ENCODE results near the gene VAV3. TPM values are rescaled to one million over a fixed set of nuclear protein-coding genes. Genes with fewer than 3 reads are reported as not detected.

VAV3 gene
- total and polyA plus RNA-seq, 12 donors = 0.72 to 3.4 (median 1.9) TPM

DNA sequence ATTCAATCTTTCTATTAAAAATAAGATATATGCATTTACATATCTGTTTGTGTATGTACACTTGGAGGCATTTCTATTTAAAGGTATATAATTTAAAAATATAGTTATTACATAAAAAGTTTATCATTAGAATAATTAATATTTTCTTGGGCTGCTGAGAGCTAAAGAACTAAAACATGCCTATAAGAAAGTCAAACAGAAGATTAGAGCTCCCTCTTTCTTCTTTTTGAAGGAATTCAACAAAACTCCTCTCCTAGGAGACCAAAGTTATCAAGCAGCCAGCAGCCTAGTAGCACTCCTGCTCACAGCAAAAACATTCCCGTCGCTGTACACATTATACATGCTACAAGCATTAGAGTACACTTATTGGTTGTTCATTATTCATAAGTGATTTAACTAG lies 216.4 kb downstream of the VAV3 start:
- Histone ChIP-seq H3K36me3 (peaks cover 0 to 19% (median 0%) of the 10 kb centered on the region in 9 donors), H3K9me3 (no peaks in the 10 kb centered on the region), H3K27ac (no peak overlapping the region), H3K4me1 (no peaks in the 10 kb centered on the region), H3K27me3 (no peaks in the 10 kb centered on the region), H3K4me3 (no peak overlapping the region)
- 50 to 51% methylated on average over 2 of the region's 2 CpGs for WGBS, 2 donors
- intact Hi-C loops (cut with DNase I) = loop anchor here in 2 of 10 donors (5.0 to 10.0 kb wide), 2 partner anchors 314 to 316 kb away; no protein-coding TSS in a partner anchor
- TF ChIP-seq, protein P1, sequence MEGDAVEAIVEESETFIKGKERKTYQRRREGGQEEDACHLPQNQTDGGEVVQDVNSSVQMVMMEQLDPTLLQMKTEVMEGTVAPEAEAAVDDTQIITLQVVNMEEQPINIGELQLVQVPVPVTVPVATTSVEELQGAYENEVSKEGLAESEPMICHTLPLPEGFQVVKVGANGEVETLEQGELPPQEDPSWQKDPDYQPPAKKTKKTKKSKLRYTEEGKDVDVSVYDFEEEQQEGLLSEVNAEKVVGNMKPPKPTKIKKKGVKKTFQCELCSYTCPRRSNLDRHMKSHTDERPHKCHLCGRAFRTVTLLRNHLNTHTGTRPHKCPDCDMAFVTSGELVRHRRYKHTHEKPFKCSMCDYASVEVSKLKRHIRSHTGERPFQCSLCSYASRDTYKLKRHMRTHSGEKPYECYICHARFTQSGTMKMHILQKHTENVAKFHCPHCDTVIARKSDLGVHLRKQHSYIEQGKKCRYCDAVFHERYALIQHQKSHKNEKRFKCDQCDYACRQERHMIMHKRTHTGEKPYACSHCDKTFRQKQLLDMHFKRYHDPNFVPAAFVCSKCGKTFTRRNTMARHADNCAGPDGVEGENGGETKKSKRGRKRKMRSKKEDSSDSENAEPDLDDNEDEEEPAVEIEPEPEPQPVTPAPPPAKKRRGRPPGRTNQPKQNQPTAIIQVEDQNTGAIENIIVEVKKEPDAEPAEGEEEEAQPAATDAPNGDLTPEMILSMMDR (IDR thresholded peaks at IDR 0.05) = peak in 4 of 9 donors; percentile 8 to 25 (median 21)
- DNase-seq (no peak), ATAC-seq (no peak)

- H3K27ac ChIP-seq = no peak overlapping the region
- no peak overlapping the region for H3K4me3 ChIP-seq
- no peaks in the 10 kb centered on the region for H3K27me3 ChIP-seq
- TF ChIP-seq, protein P1 (IDR thresholded peaks at IDR 0.05) = no peak
- DNase-seq (no peak), ATAC-seq (no peak)
- intact Hi-C loops (cut with DNase I) = loop anchor here in 1 of 10 donors (10.0 kb wide), 1 partner anchor 306 kb away; no protein-coding TSS in a partner anchor
- H3K9me3 ChIP-seq = no peaks in the 10 kb centered on the region
- WGBS, 2 donors = 93 to 96% methylated on average over 4 of the region's 4 CpGs
- H3K36me3 ChIP-seq = peaks cover 0 to 9% (median 0%) of the 10 kb centered on the region in 9 donors
- H3K4me1 ChIP-seq = peaks cover 0 to 28% (median 0%) of the 10 kb centered on the region in 9 donors
Measured at GRCh38 chr1:107741242-107741641, 223.7 kb downstream of the VAV3 start.

- TF ChIP-seq, protein P1 (IDR thresholded peaks at IDR 0.05) = no peak
- H3K27me3 ChIP-seq = no peaks in the 10 kb centered on the region
- 76% methylated on average over 4 of the region's 4 CpGs for WGBS, 2 donors
- peaks cover 0 to 28% (median 0%) of the 10 kb centered on the region in 9 donors for H3K4me1 ChIP-seq
- ATAC-seq (no peak), DNase-seq (no peak)
- intact Hi-C loops (cut with DNase I) = loop anchor here in 1 of 10 donors (10.0 kb wide), 1 partner anchor 306 kb away; no protein-coding TSS in a partner anchor
- H3K36me3 ChIP-seq = peaks cover 0 to 9% (median 0%) of the 10 kb centered on the region in 9 donors
- no peak overlapping the region for H3K4me3 ChIP-seq
- peak overlapping the region in 1 of 10 donors; percentile 22 for H3K27ac ChIP-seq
- H3K9me3 ChIP-seq = no peaks in the 10 kb centered on the region
Measured at GRCh38 chr1:107740579-107740978, 224.4 kb downstream of the VAV3 start.

DNA sequence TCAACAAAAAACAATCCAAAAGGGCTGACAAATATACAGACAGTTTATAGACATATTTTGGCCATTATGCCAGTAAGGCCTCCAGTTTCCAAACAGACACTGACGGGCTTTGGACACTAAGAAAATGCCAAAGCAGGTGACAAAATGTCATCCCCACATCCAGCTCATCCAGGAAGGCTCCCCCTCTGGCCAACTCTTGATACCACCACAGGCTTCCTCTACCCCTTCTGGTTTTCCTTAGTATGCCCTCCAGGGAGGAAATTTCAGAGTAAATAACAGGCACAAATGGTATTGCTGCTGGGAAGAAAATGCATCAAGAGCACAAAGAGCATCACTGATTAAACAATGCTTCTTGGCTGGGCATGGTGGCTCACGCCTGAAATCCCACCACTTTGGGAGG lies 225.3 kb downstream of the VAV3 start:
- no peak for DNase-seq
- Histone ChIP-seq H3K36me3 (peaks cover 0 to 9% (median 0%) of the 10 kb centered on the region in 9 donors), H3K9me3 (no peaks in the 10 kb centered on the region), H3K4me1 (peaks cover 0 to 28% (median 0%) of the 10 kb centered on the region in 9 donors), H3K27me3 (no peaks in the 10 kb centered on the region), H3K27ac (peak overlapping the region in 1 of 10 donors; percentile 74), H3K4me3 (no peak overlapping the region)
- intact Hi-C loops (cut with DNase I) = loop anchor here in 1 of 10 donors (10.0 kb wide), 1 partner anchor 305 kb away; no protein-coding TSS in a partner anchor
- 66 to 71% methylated on average over 2 of the region's 2 CpGs for WGBS, 2 donors
- no peak for ATAC-seq
- TF ChIP-seq, protein P1 (IDR thresholded peaks at IDR 0.05) = no peak
